ENCODE results near the gene TTF2.

Gene TTF2

DNA sequence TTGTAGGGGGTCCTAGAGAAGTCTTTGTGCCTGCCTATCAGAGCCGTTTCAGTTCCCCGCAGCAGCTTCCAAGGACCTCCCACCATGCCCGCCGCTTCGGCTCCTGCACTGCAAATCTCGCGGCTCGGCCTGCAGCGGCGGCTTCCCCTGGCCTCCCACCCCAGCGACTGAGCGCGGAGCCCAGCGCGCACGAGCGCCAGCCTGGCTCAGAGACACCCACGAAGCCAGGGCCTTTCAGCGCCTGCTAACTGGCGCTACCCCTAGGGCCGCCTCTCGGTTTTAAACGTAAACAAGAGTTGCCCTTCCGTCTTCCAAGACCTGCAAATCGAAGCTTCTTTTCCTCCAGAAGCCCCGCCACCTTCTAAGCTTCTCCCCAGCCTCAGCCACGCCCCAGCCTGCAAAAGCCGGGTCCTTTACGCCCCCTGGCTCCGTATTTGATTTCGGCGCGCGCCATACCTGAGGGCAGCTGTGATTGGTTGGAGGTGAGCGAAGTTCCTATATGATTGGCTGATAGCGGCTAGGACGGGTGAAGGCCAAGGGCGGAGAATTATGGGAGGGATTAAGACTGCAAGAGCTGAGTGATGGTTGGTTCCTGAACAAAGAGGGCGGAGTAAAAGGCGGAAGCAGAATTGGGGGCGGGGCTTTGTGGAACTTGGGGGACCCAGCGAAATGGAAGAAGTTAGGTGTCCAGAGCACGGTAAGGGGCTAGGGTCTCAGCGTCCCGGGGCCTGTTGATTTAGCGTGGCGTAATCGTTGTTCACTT, at the start of gene TTF2:
TTF2 (plus strand) TSS at position 649 of the 763 bp plus-strand sequence; CDS start at position 670, 21 bp downstream.
- peak; percentile 99 for DNase-seq

DNA sequence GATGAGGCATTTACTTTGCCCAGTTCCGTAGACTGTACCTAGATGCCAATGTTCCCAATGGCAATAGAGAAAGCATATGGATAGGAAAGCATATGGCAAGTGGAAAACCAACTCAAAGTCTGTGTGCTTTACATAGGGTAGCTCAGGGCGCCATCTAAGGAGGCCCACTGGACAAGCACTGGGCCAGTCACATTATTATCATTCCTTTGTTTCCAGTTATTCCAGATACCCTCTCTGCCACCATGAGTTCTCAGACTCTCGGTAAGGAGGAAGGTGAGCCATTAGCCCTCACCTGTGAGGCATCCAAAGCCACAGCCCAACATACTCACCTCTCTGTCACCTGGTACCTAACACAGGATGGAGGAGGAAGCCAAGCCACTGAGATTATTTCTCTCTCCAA, 48.8 kb upstream of the TTF2 start:
- no peak for DNase-seq

DNA sequence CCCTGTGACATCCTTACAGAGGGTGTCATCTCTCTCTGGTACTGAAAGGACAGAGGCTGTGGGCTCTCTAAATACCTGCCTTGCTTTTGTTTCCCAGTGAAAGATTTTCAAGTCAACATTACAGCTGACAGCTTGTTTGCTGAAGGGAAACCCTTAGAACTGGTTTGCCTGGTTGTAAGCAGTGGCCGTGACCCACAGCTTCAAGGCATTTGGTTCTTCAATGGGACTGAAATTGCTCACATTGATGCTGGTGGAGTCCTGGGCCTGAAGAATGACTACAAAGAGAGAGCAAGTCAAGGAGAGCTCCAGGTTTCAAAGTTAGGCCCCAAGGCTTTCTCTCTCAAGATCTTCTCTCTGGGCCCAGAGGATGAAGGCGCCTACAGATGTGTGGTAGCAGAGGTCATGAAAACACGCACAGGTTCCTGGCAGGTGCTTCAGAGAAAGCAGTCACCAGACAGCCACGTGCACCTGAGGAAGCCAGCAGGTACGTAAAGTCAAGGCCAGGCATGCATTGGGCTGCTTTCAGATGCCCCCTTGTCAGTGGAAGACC, 46.7 kb upstream of the TTF2 start:
- peak; percentile 74 for DNase-seq

DNA sequence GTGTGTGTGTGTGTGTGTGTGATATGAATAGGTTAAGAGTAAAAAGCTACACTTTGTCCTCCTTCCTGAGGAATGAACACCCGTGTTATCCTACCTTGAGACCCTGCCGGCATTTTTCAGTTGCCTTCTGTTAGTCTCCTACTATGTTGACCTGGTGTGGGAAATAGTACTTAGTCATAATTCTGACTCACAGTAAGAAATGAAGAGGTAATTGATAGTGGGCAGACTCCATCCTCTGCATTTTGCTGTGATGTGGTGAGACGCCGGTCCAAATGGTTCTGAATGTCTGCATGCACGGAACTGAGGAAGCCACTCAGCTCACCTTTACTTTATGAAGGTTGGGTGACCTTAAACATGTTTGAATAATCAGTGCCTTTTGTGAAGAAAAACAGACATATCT, 45.9 kb upstream of the TTF2 start:
- DNase-seq: no peak

DNA sequence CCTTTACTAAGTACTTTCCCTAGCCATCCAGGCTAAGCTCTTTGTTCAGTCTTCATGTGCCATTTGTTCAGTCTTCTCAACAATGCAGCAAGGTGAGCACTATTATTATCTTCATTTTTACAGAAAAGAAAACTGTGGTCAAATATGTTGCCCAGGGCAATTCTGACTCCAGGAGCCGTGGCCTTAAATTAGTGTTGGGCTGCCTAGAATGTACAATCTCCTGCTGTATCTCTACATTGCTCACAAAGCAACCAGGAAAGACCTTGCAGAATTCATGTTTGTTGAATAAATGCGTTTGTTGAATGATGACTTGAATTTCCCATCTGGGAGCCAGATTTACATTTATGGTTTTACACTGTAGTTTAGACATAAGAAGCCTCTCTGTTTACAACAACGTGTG, 44.4 kb upstream of the TTF2 start:
- DNase-seq: peak; percentile 31

DNA sequence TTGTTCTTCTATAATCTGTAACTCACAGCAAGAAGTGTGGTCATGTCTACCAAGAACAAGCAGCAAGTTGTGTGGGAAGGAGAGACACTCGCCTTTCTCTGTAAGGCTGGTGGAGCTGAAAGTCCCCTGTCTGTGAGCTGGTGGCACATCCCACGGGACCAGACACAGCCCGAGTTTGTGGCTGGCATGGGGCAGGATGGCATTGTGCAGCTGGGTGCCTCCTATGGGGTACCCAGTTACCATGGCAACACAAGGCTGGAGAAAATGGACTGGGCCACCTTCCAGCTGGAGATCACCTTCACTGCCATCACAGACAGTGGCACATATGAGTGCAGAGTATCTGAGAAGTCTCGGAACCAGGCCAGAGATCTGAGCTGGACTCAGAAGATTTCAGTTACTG, 43.1 kb upstream of the TTF2 start:
- DNase-seq: no peak

DNA sequence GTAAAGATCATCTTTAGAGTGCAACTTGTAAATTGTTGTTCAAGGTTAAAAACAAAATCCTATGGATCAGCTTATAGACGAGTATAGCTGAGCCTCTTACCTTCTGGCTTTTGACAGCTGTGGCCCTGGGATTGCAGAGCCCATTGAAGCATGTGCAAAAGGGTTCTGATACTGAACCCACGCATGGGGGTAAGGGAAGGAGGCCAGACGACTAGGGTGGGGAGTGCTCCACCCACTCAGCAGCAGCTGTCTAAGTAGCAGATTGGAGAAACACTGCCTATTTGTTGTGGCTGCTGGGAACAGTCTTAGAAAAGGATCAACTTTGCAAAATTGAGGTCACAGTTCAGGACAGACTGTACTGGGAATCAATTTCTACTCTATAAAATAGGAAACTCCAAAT, 42.5 kb upstream of the TTF2 start:
- DNase-seq: no peak

DNA sequence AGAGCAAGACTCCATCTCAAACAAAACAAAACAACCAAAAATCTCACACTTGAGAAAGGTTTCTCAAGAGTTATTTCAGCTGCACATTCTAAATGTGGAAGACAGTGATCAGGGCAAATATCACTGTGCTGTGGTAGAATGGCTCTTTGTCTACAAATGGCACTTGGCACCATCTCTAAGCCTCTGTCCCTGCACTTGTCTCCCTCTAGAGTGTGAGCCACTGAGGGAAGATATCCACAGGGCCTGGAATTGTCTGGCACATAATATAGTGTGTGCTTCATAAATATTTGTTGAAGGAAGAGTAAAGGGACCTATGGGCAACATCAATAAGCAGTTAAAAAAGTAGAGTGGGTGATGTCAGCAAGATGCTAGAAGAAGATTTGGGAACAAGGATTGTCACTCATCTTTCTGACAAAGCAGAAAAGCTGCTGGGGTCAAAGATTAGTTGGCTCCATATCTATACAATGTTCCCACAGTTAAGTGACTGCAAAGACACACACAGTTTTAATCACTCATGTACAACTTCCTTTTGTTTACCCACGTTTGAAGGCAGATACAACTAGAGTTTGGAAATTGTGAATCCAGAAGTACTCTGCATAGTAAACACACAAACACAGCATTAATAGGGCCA, 39.5 kb upstream of the TTF2 start:
- no peak for DNase-seq

DNA sequence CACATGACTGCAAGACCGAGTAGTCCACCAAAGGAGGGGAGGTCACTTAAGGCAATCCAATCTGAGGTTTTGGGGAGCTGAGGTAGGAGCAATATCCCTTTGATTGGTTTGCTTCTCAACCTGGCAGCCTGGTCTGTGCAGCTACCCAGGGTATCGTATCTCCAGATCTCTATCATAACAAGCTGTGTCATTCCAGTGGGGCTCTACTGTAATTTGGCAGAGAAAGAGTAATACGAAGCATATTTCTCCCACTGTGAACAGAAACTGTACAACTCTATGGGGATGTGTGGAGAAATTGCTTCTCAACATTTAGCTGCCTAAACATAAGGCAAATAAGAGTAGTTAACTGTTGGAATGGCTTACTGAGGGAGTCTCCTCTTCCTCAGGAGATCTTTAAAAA, 38.0 kb upstream of the TTF2 start:
- DNase-seq: no peak

DNA sequence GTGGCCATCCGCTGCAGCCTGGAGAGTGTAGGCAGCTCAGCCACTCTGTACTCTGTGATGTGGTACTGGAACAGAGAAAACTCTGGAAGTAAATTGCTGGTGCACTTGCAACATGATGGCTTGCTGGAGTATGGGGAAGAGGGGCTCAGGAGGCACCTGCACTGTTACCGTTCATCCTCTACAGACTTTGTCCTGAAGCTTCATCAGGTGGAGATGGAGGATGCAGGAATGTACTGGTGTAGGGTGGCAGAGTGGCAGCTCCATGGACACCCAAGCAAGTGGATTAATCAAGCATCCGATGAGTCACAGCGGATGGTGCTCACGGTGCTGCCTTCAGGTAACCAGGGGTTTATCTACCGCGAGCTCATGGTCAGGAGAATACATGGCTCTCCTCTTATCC, 34.6 kb upstream of the TTF2 start:
- DNase-seq: no peak

DNA sequence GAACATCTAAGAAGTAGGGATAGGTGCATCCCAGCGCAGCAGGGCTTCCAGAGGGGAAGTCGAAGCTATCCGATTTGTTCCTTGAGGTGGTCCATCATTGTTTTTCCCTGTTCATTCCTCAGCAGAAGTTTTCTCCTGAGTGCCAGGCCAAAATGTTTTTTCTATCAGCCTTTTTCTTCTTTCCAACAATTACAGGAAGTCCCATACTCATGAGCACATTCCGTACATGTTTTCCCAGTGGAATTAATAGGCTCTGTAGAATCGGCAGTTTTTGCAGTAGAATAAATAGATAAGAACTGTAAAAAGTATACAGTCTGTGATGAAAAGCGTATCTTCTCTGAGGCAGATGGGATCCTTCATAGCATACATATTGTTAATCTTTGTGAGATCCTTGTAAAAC, 33.8 kb upstream of the TTF2 start:
- no peak for DNase-seq

DNA sequence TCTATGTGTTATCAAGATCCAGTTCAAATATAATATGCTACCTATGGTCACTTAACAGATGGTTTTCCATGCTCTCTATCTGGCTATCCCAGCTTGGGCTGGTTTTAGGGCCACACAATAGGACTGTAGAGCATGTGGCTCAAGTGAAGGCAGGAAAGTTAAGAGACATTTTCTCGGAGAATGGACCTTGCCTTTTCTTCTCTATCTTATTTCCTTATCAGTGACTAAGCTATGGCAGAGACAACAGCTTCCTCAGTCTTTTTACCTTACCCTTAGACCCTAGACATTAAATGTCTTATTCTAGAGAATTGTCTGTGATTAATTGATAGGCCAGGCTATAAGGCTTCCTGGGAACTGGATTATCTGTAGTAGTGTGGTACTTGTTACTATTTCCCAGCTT, 30.4 kb upstream of the TTF2 start:
- no peak for DNase-seq

DNA sequence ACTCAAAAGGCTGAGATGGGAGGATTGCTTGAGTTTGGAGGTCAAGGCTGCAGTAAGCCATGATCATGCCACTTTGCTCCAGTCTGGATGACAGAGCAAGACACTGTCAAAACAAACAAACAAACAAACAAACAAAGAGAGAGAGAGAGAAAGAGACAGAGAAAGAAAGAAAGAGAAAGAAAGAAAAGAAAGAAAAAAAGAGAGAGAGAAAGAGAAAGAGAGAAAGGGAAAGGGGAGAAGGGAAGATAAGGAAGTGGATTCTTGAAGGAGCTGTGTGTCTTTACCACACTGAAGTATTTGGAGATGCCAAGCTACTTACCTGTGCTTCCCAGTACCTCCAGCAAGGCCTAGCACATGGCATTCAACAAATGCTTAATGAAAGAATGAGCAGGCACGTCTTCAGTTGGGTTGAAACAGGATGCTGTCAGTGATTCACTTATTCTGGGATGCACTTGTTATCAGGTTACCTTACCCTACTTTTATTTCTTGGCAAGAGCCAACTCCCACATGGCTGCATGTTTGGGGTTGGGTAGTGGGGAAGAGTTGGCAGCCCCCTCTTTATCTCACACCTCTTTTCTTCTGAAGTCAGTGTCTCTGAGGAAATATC, 29.8 kb upstream of the TTF2 start:
- DNase-seq: no peak

DNA sequence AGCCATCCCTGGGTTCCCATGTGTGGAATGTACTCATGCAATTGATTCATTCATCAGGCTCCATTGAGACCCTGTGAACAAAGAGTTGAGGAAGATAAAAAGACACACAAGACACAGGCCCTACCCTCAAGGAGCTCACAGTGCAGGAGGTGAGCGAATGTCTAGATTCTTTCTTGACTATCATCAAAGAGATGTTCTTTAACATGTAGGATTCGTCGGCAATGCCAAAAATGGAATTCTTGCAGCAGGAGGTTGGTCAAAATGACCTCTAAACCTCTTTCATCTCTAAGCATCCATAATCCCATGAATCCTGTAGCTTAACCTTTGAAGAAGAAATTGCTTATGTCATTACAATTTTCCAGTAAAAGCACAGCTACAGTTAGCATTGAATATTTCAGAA, 27.9 kb upstream of the TTF2 start:
- no peak for DNase-seq

DNA sequence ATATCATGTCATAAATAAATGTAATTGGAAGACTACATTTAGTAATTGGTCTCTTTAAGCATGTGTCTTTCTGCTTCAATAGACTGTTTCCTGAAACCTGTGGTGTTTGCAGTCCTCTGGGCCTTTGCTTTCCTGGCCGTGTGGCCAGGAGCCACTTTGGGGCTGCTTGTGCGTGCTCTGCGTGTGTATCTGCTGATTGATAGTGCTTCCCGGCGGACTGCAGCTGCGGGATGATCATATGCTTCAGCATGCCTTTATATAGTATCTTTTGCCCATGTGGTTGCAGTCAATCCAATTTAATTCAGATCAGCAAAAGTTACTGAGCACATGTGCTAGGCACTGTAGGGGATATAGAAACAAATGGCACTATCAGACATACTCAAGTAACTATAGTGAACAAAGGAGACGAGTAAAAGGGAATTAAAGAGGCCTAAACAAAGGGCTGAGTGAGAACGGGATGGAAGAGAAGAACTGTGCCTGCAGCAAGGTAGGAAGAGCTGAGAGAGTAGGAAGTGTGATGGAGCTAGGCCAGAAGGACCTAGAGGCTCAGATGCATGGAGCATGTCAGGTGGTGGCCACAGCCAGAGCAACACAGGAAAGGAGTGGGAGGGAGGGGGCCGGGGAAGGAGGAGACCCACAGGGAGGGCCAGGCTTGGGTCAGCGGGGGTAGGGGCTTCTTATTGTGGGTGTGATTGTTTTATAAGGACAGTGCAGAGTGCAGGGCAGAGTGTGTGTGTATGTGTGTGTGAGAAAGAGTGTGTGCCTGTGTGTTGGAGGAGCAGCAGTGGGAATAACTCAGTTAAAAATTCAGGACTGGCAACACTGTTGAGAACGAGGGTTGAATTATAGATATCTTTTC, 27.2 kb upstream of the TTF2 start:
- no peak for DNase-seq

DNA sequence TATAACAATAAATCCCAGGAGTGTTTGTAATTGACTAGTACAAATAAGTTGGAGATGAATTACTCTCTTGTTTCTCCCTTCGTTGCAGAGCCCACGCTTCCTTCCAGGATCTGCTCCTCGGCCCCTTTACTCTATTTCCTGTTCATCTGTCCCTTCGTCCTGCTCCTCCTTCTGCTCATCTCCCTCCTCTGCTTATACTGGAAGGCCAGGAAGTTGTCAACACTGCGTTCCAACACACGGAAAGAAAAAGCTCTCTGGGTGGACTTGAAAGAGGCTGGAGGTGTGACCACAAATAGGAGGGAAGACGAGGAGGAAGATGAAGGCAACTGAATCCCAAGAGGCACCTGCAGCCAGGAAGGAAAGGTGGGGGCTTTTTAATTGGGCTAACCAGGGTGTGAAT, 26.4 kb upstream of the TTF2 start:
- no peak for DNase-seq

DNA sequence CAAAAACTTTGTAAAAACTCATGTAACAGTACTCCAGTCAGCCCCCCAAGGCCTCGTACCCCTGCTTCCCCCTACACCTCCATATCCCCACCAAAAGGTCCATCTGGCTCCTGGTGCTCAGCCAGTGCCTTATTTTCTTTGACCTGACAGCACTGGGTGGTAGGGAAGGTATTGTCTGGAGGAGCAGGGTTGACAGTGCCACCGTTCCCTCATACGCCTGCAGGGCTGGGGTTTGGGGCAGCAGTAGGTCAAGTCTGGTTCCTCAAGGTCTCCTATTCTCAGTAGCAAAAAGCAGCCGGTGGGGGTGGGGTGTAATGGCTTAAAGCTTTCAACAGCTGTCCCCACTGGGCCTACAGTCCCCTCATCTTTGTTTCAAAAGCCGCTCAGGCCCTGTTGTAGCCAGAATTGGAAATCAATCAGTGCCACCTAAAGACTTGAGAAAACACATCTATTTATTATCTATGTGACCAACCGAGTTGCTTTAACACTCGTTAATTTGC, 25.3 kb upstream of the TTF2 start:
- DNase-seq: no peak

DNA sequence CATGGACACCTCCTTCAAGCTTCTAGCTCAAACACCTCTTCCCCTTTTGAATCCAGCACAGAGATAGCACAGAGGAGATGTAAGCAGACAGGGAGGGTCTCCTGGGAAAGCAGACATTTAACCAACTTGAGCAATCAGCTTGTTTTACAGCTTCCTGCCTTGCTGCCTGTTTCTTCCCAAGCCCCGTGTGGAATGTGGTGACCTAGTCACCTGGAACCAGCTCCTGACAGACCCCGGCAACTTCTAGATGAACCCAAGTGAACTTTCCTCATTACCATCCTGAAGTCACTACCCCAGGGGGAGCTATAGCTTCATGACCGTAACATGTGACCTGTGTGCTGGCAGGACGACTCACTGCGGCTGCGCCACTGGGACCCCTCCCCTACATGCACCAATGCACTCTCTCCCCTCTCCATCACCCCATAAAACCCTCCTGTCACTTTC, 24.1 kb upstream of the TTF2 start:
- no peak for DNase-seq

DNA sequence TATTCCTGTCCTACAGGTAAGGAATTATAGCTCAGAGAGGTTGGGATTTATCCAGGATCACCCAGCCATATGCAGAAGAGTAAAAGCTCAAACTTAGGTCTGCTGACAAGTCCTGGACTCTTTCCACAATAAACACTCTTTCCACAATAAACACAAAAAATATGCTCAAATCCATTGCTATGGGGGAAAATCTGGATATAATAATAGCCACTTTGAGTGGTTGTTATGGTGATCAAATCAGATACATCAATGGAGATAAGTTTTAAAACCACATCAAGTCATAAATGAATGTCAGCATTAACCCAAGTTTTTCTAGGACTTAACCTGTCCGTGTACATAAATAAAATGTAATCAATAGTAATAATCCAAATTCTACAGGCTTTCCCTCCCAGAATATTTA, 22.3 kb upstream of the TTF2 start:
- DNase-seq: no peak

DNA sequence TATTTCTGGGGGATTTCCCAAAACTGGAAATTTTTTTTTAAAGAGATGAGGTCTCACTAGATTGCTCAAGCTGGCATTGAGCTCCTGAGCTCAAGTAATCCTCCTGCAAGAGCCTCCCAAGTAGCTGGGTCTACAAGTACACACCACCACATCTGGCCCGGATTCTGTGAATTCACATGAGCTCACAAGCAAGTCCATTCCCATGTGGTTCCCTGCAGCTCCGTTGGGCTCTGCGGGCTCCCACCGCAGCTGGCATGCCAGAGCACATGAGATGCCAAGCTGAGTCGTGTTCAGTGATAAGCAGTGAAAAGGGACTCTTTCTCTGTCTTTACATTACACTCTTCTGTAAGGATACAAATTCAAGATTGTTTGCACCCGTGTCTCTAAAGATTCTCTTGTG, 21.9 kb upstream of the TTF2 start:
- no peak for DNase-seq

DNA sequence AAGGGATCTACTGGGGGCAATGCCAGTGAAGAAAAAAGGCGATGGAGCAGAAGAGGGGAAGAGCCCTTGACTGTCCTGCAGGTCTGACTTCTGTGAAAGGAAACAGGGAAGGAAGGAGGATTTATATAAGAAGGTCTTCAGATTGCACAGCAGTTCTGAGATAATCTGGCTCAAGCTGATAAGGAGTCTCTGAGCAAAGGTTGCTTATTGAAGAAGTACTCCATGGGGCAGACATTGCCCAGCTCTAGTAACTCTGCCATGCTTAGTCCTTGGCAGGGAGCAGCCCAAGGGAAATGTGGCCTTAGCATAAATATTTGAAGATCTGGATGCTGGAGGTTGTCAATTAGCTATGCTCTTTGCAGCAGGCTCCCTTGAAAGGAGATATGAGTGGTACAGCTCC, 15.9 kb upstream of the TTF2 start:
- DNase-seq: no peak

DNA sequence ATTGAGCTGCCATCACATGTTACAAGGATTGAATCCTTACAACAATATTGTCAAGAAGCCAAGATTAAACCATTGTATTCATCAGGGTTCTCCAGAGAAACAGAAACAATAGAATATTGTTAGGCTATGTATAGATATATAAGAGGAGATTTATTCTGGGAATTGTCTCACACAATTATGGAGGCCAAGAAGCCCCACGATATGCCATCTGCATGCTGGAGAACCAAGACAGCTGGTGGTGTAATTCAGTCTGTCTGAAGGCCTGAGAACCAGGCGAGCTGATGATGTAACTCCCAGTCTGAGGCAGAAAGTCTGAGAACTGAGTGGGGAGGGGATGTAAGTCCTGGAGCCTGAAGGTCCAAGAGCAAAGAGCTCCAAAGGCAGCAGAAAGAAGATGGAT, 14.5 kb upstream of the TTF2 start:
- no peak for DNase-seq

DNA sequence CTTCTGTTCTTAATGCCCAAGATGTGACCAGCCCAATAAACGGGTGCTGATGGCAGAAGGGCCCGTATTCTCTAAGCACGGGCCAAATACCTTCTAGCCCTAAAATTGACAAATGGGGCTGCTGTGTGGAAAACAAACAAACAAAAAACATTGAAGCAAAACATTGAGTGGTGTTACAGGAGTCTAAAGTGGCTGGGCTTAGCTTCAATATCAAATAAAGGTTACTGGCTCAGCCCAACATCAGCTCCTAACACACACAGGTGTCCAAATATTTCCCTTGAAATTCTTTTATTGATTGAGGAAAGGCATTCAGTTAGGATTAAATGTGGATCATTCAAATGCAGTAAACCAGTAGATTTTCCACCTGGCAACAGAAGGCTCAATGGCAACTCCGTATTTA, 13.3 kb upstream of the TTF2 start:
- DNase-seq: no peak

Measured in DMS79 (cell line).